HG03469 (cell line): ENCODE measurements around the gene TIMMDC1.
A peak's percentile ranks its signal among the peaks of the same experiment; 100 is the strongest.
"Not testable (repeated sequence)": the region's sequence is repeated elsewhere in the genome, so short reads cannot be mapped to it uniquely, and the experiment has no call there.

Experiments
- ATAC-seq: cut with Tn5 transposase; IDR thresholded peaks from one replicate; pipeline ENCODE4 v1.9.1; 2021; ENCODE audit warnings: mild to moderate bottlenecking, moderate library complexity, moderate number of reproducible peaks; ENCODE audit not compliant: unreplicated experiment

TIMMDC1 gene

GRCh38 chr3:119508172-119508845 lies 10.0 kb downstream of the TIMMDC1 start:
- no peak for ATAC-seq

- no peak for ATAC-seq
Measured at GRCh38 chr3:119510690-119511089, 12.3 kb downstream of the TIMMDC1 start.

GRCh38 chr3:119514637-119515036 lies 16.3 kb downstream of the TIMMDC1 start:
- no peak for ATAC-seq

- no peak for ATAC-seq
Measured at GRCh38 chr3:119517112-119517511, 18.8 kb downstream of the TIMMDC1 start.

- no peak for ATAC-seq
Measured at GRCh38 chr3:119518026-119518425, 19.7 kb downstream of the TIMMDC1 start.

- ATAC-seq = no peak
Measured at GRCh38 chr3:119524931-119525662, 26.8 kb downstream of the TIMMDC1 start.

- ATAC-seq = no peak
Measured at GRCh38 chr3:119527714-119528113, 29.4 kb downstream of the TIMMDC1 start.

- ATAC-seq = no peak
Measured at GRCh38 chr3:119529883-119530282, 31.5 kb downstream of the TIMMDC1 start.

GRCh38 chr3:119530456-119530855 lies 32.1 kb downstream of the TIMMDC1 start:
- no peak for ATAC-seq

GRCh38 chr3:119531151-119531550 lies 32.8 kb downstream of the TIMMDC1 start:
- no peak for ATAC-seq

- ATAC-seq = no peak
Measured at GRCh38 chr3:119534296-119534695, 35.9 kb downstream of the TIMMDC1 start.

- ATAC-seq = no peak
Measured at GRCh38 chr3:119536757-119537156, 38.4 kb downstream of the TIMMDC1 start.

GRCh38 chr3:119538772-119539171 lies 40.4 kb downstream of the TIMMDC1 start:
- ATAC-seq = peak; percentile 34

GRCh38 chr3:119541547-119541946 lies 43.2 kb downstream of the TIMMDC1 start:
- no peak for ATAC-seq

- ATAC-seq = no peak
Measured at GRCh38 chr3:119542168-119542767, 43.9 kb downstream of the TIMMDC1 start.

- ATAC-seq = no peak
Measured at GRCh38 chr3:119543147-119543546, 44.8 kb downstream of the TIMMDC1 start.

- ATAC-seq = no peak
Measured at GRCh38 chr3:119547227-119547626, 48.9 kb downstream of the TIMMDC1 start.

- no peak for ATAC-seq
Measured at GRCh38 chr3:119548341-119548740, 50.0 kb downstream of the TIMMDC1 start.

- no peak for ATAC-seq
Measured at GRCh38 chr3:119550192-119550910, 52.0 kb downstream of the TIMMDC1 start.

- no peak for ATAC-seq
Measured at GRCh38 chr3:119551598-119551997, 53.3 kb downstream of the TIMMDC1 start.

- ATAC-seq = not testable (repeated sequence)
Measured at GRCh38 chr3:119552928-119553327, 54.6 kb downstream of the TIMMDC1 start.
